ENCODE measurements around the gene SCARB2.

GRCh38 chr4:76175336-76175735, 38.3 kb downstream of the SCARB2 start:
- TF ChIP-seq, protein P1, sequence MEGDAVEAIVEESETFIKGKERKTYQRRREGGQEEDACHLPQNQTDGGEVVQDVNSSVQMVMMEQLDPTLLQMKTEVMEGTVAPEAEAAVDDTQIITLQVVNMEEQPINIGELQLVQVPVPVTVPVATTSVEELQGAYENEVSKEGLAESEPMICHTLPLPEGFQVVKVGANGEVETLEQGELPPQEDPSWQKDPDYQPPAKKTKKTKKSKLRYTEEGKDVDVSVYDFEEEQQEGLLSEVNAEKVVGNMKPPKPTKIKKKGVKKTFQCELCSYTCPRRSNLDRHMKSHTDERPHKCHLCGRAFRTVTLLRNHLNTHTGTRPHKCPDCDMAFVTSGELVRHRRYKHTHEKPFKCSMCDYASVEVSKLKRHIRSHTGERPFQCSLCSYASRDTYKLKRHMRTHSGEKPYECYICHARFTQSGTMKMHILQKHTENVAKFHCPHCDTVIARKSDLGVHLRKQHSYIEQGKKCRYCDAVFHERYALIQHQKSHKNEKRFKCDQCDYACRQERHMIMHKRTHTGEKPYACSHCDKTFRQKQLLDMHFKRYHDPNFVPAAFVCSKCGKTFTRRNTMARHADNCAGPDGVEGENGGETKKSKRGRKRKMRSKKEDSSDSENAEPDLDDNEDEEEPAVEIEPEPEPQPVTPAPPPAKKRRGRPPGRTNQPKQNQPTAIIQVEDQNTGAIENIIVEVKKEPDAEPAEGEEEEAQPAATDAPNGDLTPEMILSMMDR (IDR thresholded peaks at IDR 0.05), result no peak
- no peak for TF ChIP-seq POLR2A (IDR thresholded peaks at IDR 0.05)

Data from heart left ventricle (tissue), 13 donors.